ENCODE results near the gene MYDGF.

GRCh38 chr19:4699826-4700692, 29.9 kb upstream of the MYDGF start:
- TF ChIP-seq PATZ1 (tag by site-specific recombination; IDR thresholded peaks at IDR 0.05) (no peak), CTCF (tag by site-specific recombination; IDR thresholded peaks at IDR 0.05) (no peak), ZNF10 (tag by site-specific recombination; IDR thresholded peaks at IDR 0.05) (no peak)
